GM19238 (cell line): ENCODE measurements around the gene MUSK.
"Not testable (repeated sequence)": the region's sequence is repeated elsewhere in the genome, so short reads cannot be mapped to it uniquely, and the experiment has no call there.

Experiments used
- DNase-seq: peaks from one replicate; pipeline ENCODE4 v3.0.0; 2011; ENCODE audit warnings: low spot score; ENCODE audit not compliant: insufficient read length

MUSK gene

DNA sequence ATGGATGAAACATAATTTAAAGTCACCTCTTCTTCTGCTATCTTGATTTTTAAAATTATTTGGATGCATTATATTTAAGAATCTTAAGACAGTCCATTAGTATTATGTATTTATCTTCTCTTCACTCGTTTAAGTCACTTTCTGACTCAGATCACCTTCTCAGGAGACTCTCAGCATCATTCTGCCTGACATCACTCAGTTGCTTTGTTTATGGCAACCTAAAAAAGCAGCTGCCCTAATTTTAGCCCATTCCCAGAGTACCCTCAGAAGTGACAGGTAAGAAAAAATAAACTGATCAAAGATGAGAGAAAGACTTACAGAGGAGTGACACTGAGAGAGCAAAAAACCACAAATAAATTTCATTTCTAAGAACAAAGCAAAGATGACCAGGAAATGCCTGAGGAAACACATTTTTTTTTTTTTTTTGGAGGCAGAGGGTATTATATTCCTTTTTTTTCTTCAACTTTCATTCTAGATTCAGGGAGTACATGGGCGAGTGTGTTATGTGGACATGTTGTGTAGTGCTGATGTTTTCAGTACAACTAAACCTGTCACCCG lies 140.5 kb downstream of the MUSK start:
- no peak for DNase-seq

GRCh38 chr9:110810262-110810976 lies 141.8 kb downstream of the MUSK start:
- no peak for DNase-seq

DNA sequence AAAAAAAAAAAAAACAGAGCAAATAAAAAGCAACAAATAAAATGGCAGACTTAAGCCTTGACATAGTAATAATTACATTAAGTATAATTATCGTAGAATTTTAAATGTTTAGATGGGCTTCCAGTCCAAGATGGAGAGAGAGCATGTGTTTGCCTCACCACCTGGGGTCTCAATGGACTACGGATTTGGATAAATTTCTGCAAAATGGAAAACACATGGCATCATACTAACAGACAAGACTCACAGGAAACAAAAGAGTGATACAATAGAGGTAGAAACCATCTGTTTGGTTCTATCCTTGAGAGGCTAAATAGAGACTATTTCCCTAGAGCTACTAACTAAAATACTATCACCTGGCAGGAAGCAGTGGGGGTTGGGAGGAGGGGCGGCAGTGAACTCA lies 144.3 kb downstream of the MUSK start:
- DNase-seq: no peak

- DNase-seq: no peak
These were observed 145.6 kb downstream of the MUSK start for GRCh38 chr9:110814159-110814558.

GRCh38 chr9:110815361-110815760 lies 146.8 kb downstream of the MUSK start:
- DNase-seq: no peak

- DNase-seq: no peak
These were observed 151.8 kb downstream of the MUSK start for GRCh38 chr9:110820381-110820780.

- peak; percentile 10 for DNase-seq
These were observed 152.5 kb downstream of the MUSK start for GRCh38 chr9:110821064-110821463.

- DNase-seq: not testable (repeated sequence)
These were observed 156.5 kb downstream of the MUSK start for GRCh38 chr9:110825129-110825528.

DNA sequence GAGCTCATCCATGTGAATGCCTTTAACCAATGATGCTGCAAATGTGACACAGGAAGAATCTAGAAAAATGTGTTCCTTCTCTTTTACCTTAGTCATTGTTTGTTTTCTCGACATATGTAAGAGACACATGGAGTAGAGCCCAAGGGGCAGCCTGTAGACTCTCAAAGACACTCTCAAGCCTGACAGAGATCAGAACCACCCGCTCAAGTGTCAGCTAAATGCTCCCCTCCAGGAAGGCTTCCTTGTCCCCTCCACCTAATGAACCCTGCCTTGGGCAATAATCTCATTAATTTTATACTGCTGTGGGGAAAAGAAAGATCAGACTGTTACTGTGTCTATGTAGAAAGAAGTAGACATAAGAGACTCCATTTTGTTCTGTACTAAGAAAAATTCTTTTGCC lies 157.4 kb downstream of the MUSK start:
- no peak for DNase-seq

GRCh38 chr9:110826400-110826799 lies 157.8 kb downstream of the MUSK start:
- DNase-seq: not testable (repeated sequence)

DNA sequence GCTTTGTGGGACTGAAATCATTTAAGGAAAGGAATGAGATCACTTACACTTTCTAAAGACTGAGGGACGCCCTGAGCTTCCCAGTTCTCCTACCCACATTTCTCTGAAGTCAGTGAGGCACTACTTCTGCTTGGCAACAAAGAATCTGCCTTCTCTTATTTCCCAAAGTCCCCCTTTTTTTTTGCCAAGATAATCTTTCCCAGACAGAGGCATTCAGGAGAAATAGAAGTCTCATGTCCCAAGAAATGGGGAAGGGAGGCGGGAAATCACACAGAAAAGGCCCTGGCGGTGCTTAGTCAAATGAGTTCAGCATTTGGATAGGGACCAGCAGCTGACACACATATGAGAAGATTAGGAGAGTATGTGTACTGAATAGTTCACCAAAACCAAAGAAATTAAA lies 159.7 kb downstream of the MUSK start:
- no peak for DNase-seq

GRCh38 chr9:110830495-110830894 lies 161.9 kb downstream of the MUSK start:
- DNase-seq: no peak

DNA sequence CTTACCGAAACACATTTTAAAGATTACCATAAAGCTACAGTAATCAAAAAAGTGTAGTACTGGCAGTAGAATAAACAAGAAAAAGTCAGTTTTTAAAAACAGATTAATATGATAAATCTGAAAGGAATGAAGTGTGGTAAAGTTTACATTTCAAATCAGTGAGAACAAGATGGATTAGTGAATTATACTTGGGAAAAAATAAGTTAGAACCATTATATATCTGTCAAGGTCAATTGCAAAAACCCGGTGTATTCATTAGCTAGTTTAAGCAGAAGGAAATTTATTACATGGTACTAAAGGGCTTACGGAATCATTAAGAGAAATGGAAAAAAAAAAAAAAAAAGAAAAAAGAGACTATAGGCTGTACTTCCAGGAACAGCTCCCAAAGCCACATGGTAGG lies 164.3 kb downstream of the MUSK start:
- no peak for DNase-seq

DNA sequence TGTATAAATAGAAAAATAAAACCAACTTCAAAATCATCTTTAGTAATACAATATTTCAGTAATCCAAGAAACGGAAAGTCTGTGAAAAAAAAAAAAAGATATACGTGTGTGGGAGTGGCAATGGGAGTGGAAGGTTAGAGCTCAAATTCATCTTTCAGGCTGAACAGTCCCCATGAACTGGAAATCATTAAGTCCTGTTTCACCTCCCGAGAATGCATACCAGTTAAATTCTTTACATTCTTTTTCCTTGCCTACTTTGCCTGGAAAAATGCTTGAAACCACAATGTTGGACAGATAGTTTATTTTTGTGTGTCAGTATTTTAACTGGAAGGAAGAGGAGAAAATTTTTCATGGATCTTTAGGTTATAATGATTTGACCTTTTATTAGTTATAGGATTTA lies 166.8 kb downstream of the MUSK start:
- no peak for DNase-seq

GRCh38 chr9:110835859-110836271 lies 167.3 kb downstream of the MUSK start:
- no peak for DNase-seq

- DNase-seq: no peak
These were observed 168.9 kb downstream of the MUSK start for GRCh38 chr9:110837401-110838005.

DNA sequence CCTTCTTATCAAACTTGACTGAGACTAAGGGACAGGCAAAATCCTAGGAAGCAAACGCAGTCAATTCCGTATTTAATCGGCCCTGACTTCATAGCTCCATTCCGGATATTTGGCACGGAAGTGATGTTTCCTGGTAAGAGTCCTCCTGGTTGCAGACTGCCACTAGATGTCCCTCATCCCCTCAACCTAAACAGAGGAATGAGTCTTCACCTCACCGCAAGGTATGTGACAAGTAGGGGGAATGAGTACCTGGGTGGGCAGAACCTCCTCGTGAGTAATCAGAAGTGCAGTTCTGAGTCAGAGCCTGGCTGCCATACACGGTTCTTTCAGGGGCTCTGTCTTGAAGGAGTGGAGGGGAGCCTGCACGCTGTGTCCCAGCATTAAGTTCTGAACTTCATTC lies 173.6 kb downstream of the MUSK start:
- DNase-seq: no peak

DNA sequence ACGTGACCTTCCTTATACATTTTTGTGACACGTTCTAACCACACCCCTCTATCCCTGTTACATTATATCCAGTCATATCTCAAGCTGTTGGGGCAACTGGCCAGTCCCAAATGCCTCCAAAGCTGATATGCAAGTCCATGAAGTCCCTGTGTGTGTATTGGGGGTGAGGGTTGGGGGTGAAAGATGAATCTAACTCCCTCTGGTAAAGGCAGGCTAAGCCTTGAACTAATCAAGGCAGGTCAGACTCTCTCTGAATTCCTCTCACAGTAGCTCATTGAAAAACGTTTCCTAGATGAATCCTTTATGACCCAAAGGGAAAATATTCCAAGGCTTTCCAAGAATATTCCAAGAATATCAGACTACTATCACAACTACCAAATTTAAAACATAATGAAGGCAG lies 174.4 kb downstream of the MUSK start:
- no peak for DNase-seq

- no peak for DNase-seq
These were observed 175.5 kb downstream of the MUSK start for GRCh38 chr9:110844121-110844520.

DNA sequence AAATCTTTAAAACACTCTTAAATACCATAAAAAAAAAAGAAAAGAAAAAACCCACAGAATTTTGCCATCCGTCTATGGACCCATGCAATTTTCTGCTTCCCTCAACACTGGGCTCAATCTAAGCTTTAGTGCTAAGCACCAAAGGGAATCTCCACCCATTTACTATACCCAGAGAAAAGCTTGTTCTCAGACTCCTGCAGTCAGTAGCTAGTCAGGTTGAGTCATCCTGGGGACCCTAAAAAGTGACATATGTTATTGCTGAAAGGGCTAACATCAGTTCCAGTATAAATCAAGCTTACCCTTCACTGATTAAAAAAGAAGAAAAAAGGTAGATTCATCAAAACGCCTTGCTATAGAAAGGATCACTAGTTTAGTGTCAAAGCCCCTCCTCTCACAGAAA lies 177.6 kb downstream of the MUSK start:
- DNase-seq: no peak

- no peak for DNase-seq
These were observed 179.1 kb downstream of the MUSK start for GRCh38 chr9:110847671-110848070.

- DNase-seq: no peak
These were observed 182.0 kb downstream of the MUSK start for GRCh38 chr9:110850401-110851135.
